Measurements from ENCODE around the gene CCDC93.

DNA sequence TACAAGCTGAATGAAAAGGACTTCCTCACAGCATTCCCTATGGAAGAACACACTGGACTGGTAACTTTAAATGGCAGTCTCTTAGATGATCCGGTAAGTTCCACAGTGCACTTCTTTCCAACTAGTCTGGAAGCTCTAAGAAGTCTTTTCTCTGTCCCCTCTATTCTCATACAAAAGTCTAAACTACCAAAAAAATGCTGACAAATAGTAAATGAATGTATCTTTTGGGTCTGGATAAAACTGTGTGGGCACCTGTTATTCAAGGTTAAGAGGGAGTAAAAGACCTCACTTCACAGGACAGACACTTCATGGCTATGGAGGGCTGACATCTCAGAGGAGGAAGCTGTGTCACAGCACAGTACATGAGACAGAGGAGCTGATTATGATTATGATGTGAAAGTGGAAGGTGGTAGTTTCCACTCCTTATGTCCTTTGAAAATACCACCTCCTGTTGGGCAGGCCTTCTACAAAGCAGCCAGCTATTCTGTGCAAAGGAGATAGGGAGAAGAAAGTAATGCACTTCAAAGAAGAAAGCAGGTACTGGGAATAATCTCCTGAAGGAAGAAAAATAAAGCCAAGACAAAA lies 23.9 kb downstream of the CCDC93 start:
- TF ChIP-seq POLR2A (IDR thresholded peaks at IDR 0.05; ENCODE audit: low read depth, low read length) (no peak), TAF1 (IDR thresholded peaks at IDR 0.05; ENCODE audit: low read depth, low read length) (no peak), POLR2AphosphoS5 (IDR thresholded peaks at IDR 0.05; ENCODE audit: low read depth, low read length) (no peak), SPI1 (IDR thresholded peaks at IDR 0.05; ENCODE audit: low read depth, low read length) (no peak)
